ENCODE data around the gene SMIM22. TPM values are rescaled to one million over a fixed set of nuclear protein-coding genes. Genes with fewer than 3 reads are reported as not detected.
A peak's percentile ranks its signal among the peaks of the same experiment; 100 is the strongest.

Gene SMIM22
- total RNA-seq, 1 donor from 2014 or later = not detected

GRCh38 chr16:4814046-4814445 lies 18.9 kb downstream of the SMIM22 start:
- Histone ChIP-seq H3K9ac (ENCODE audit: low read length) (no peak overlapping the region), H3K4me2 (ENCODE audit: low read length) (no peak overlapping the region), H3K9me3 (ENCODE audit: insufficient read depth, low read depth, low read length) (no peaks in the 10 kb centered on the region), H3K27ac (ENCODE audit: low read depth, low read length) (no peak overlapping the region), H3K4me1 (ENCODE audit: insufficient read depth, low read length) (no peaks in the 10 kb centered on the region), H3K79me2 (ENCODE audit: insufficient read depth, low read length) (no peaks in the 10 kb centered on the region), H2AFZ (ENCODE audit: low read depth, low read length) (no peak overlapping the region), H3K27me3 (ENCODE audit: insufficient read depth, low read length) (no peaks in the 10 kb centered on the region), H3K36me3 (ENCODE audit: insufficient read depth, low read length) (peaks cover 16% of the 10 kb centered on the region), H3K4me3 (ENCODE audit: insufficient read depth, low read depth, low read length) (no peak overlapping the region), H4K20me1 (ENCODE audit: insufficient read depth, low read length) (peaks cover 3% of the 10 kb centered on the region)
- DNase-seq (ENCODE audit: low read depth) (no peak), FAIRE-seq (no peak)
- Mint-ChIP-seq H3K27me3 (ENCODE audit: low read depth, unreplicated experiment) (no peaks in the 10 kb centered on the region), H3K4me1 (ENCODE audit: low read depth, unreplicated experiment) (no peaks in the 10 kb centered on the region), H3K9me3 (ENCODE audit: unreplicated experiment) (no peaks in the 10 kb centered on the region), H3K27ac (ENCODE audit: unreplicated experiment) (peak overlapping the region; percentile 14), H3K36me3 (ENCODE audit: low read depth, unreplicated experiment) (peaks cover 23% of the 10 kb centered on the region), H3K4me3 (ENCODE audit: unreplicated experiment) (no peak overlapping the region)
- TF ChIP-seq CTCF (IDR thresholded peaks at IDR 0.05; ENCODE audit: insufficient read depth, low read depth, low read length) = no peak
- TF ChIP-seq EZH2 (IDR thresholded peaks at IDR 0.05; ENCODE audit: insufficient read depth, low read length) = no peak

DNA sequence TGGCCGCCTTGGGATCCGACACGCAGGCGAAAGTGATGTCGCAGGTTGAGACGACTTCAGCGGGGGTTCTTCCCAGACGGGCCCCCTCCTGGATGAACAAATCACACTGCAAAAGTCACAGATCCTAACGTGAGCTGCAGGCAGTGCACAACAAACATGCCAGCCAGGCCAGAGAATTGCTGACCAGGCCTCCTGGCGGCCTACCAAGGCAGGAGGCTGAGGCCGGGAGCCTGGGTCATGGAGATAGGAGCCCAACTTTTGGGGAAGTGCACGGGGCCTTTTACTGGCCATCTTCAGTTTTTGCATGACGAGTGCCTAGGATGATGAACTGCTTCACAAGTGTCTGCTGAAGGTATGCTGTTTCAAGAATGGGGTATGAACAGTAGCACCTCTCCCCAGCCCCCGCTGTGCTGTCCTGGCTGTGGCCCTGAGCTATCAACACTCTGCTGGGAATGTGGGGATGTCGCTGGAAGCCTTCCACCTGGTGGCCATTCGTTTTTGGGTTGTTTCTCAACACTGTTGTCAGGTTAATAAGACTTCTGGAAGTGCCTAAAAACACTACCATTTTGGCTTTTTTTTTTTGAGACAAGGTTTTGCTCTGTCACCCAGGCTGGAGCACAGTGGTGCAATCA lies 19.5 kb downstream of the SMIM22 start:
- DNase-seq (ENCODE audit: low read depth) (no peak), FAIRE-seq (no peak)
- H3K4me2 ChIP-seq (ENCODE audit: low read length) = no peak overlapping the region
- peaks cover 21% of the 10 kb centered on the region for H3K36me3 ChIP-seq (ENCODE audit: insufficient read depth, low read length)
- H3K4me3 ChIP-seq (ENCODE audit: insufficient read depth, low read depth, low read length) = no peak overlapping the region
- Mint-ChIP-seq H3K9me3 (ENCODE audit: unreplicated experiment) (no peaks in the 10 kb centered on the region), H3K27me3 (ENCODE audit: low read depth, unreplicated experiment) (no peaks in the 10 kb centered on the region), H3K4me3 (ENCODE audit: unreplicated experiment) (no peak overlapping the region), H3K4me1 (ENCODE audit: low read depth, unreplicated experiment) (no peaks in the 10 kb centered on the region), H3K36me3 (ENCODE audit: low read depth, unreplicated experiment) (peaks cover 26% of the 10 kb centered on the region), H3K27ac (ENCODE audit: unreplicated experiment) (no peak overlapping the region)
- no peak overlapping the region for H2AFZ ChIP-seq (ENCODE audit: low read depth, low read length)
- no peak overlapping the region for H3K27ac ChIP-seq (ENCODE audit: low read depth, low read length)
- TF ChIP-seq CTCF (IDR thresholded peaks at IDR 0.05; ENCODE audit: insufficient read depth, low read depth, low read length) (no peak), EZH2 (IDR thresholded peaks at IDR 0.05; ENCODE audit: insufficient read depth, low read length) (no peak)
- H3K9ac ChIP-seq (ENCODE audit: low read length) = no peak overlapping the region
- peaks cover 7% of the 10 kb centered on the region for H4K20me1 ChIP-seq (ENCODE audit: insufficient read depth, low read length)
- H3K4me1 ChIP-seq (ENCODE audit: insufficient read depth, low read length) = no peaks in the 10 kb centered on the region
- H3K27me3 ChIP-seq (ENCODE audit: insufficient read depth, low read length) = no peaks in the 10 kb centered on the region
- no peaks in the 10 kb centered on the region for H3K79me2 ChIP-seq (ENCODE audit: insufficient read depth, low read length)
- no peaks in the 10 kb centered on the region for H3K9me3 ChIP-seq (ENCODE audit: insufficient read depth, low read depth, low read length)

DNA sequence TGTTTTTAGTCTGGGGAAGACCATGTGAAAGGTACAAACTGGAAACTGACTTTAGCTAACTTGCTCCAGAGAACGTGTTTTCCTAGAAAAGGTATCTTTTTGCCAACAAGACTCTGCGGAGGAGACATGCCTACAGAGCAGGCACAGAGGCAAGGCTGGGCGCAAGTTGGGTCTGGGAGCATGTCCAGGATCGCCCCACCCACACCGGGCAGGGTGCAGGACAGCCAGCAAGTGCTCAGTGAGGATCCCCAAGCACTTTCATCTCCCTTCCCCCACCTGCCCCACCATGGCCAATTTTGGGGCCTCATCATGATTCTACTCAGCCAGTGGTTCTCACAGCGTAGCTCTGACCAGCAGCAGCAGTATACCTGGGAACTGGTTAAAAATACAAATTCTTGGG lies 25.5 kb downstream of the SMIM22 start:
- no peak for TF ChIP-seq CTCF (IDR thresholded peaks at IDR 0.05; ENCODE audit: insufficient read depth, low read depth, low read length)
- no peak for TF ChIP-seq EZH2 (IDR thresholded peaks at IDR 0.05; ENCODE audit: insufficient read depth, low read length)
- H3K9ac ChIP-seq (ENCODE audit: low read length) = no peak overlapping the region
- no peaks in the 10 kb centered on the region for H3K9me3 ChIP-seq (ENCODE audit: insufficient read depth, low read depth, low read length)
- FAIRE-seq = no peak
- H3K36me3 ChIP-seq (ENCODE audit: insufficient read depth, low read length) = peaks cover 51% of the 10 kb centered on the region
- H3K4me3 Mint-ChIP-seq (ENCODE audit: unreplicated experiment) = no peak overlapping the region
- H3K9me3 Mint-ChIP-seq (ENCODE audit: unreplicated experiment) = no peaks in the 10 kb centered on the region
- no peak overlapping the region for H3K27ac ChIP-seq (ENCODE audit: low read depth, low read length)
- no peak for DNase-seq (ENCODE audit: low read depth)
- H2AFZ ChIP-seq (ENCODE audit: low read depth, low read length) = no peak overlapping the region
- no peak overlapping the region for H3K4me2 ChIP-seq (ENCODE audit: low read length)
- no peak overlapping the region for H3K27ac Mint-ChIP-seq (ENCODE audit: unreplicated experiment)
- H3K27me3 ChIP-seq (ENCODE audit: insufficient read depth, low read length) = no peaks in the 10 kb centered on the region
- H3K27me3 Mint-ChIP-seq (ENCODE audit: low read depth, unreplicated experiment) = no peaks in the 10 kb centered on the region
- H3K4me1 Mint-ChIP-seq (ENCODE audit: low read depth, unreplicated experiment) = no peaks in the 10 kb centered on the region
- peaks cover 25% of the 10 kb centered on the region for H3K36me3 Mint-ChIP-seq (ENCODE audit: low read depth, unreplicated experiment)
- peaks cover 24% of the 10 kb centered on the region for H4K20me1 ChIP-seq (ENCODE audit: insufficient read depth, low read length)
- peaks cover 5% of the 10 kb centered on the region for H3K79me2 ChIP-seq (ENCODE audit: insufficient read depth, low read length)
- no peaks in the 10 kb centered on the region for H3K4me1 ChIP-seq (ENCODE audit: insufficient read depth, low read length)
- no peak overlapping the region for H3K4me3 ChIP-seq (ENCODE audit: insufficient read depth, low read depth, low read length)
